Measurements from ENCODE around the gene FAM168A. TPM values are rescaled to one million over a fixed set of nuclear protein-coding genes. Genes with fewer than 3 reads are reported as not detected.
A peak's percentile ranks its signal among the peaks of the same experiment; 100 is the strongest.

Gene FAM168A
- total RNA-seq, 2 experiments from 2014 or later, result 10.1 to 23.7 TPM

DNA sequence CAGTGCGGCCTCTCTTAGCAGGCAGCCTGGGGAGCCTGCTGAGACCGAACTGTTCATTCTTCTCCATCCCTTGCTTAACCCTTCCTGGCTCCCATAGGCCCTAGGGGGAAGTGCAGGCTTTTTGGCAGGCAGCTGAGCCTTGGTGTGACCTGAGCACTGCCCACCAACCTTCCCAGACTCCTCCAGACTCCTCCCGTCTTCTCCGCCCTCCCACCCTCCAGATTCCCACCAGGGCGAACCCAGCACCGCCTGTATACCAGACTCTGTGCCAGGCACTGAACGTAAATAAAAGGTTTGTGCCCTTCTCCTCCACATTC is 213.8 kb downstream of the FAM168A start:
- intact Hi-C loops (cut with micrococcal nuclease; ENCODE audit: unreplicated experiment), result no loop called here
- CTCF ChIA-PET (ENCODE audit: unreplicated experiment), result interaction anchor here (0.8 to 1.7 kb wide), 3 partner anchors 9 to 32 kb away, joined by 3 to 5 read pairs (median 3); no protein-coding TSS in a partner anchor
- BruUV-seq (replicated peaks), result no TSS peak
- peaks cover 15% of the 10 kb centered on the region; the same call in 1 of the 2 replicates for H3K36me3 ChIP-seq (ENCODE audit: insufficient read depth, low read length)
- H3K9me3 ChIP-seq (ENCODE audit: low read length), result no peaks in the 10 kb centered on the region
- H3K4me3 ChIP-seq (ENCODE audit: low read depth, low read length, poor library complexity, severe bottlenecking), result peak overlapping the region; percentile 52
- H3K9me2 ChIP-seq (ENCODE audit: insufficient read depth, low read length), result no peaks in the 10 kb centered on the region
- H4K20me1 ChIP-seq (ENCODE audit: insufficient read depth, low read length), result peaks cover 5% of the 10 kb centered on the region
- peak overlapping the region; percentile 79 for H3K27ac ChIP-seq (ENCODE audit: low read depth, low read length, poor library complexity, severe bottlenecking)
- DNase-seq (ENCODE audit: low spot score), result no peak
- H3K4me2 ChIP-seq (ENCODE audit: low read length), result peak overlapping the region; percentile 87
- peaks cover 71% of the 10 kb centered on the region for H3K79me2 ChIP-seq (ENCODE audit: insufficient read depth, low read depth, low read length)
- H3K4me1 ChIP-seq (ENCODE audit: insufficient read depth, low read length, poor library complexity, severe bottlenecking), result peaks cover 99% of the 10 kb centered on the region
- POLR2A ChIA-PET, result interaction anchor here (1.1 to 2.5 kb wide), 2 partner anchors 12 to 18 kb away, joined by 3 to 6 read pairs; no protein-coding TSS in a partner anchor
- H2AFZ ChIP-seq (ENCODE audit: low read length), result no peak overlapping the region
- TF ChIP-seq, protein P1, sequence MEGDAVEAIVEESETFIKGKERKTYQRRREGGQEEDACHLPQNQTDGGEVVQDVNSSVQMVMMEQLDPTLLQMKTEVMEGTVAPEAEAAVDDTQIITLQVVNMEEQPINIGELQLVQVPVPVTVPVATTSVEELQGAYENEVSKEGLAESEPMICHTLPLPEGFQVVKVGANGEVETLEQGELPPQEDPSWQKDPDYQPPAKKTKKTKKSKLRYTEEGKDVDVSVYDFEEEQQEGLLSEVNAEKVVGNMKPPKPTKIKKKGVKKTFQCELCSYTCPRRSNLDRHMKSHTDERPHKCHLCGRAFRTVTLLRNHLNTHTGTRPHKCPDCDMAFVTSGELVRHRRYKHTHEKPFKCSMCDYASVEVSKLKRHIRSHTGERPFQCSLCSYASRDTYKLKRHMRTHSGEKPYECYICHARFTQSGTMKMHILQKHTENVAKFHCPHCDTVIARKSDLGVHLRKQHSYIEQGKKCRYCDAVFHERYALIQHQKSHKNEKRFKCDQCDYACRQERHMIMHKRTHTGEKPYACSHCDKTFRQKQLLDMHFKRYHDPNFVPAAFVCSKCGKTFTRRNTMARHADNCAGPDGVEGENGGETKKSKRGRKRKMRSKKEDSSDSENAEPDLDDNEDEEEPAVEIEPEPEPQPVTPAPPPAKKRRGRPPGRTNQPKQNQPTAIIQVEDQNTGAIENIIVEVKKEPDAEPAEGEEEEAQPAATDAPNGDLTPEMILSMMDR (conservative IDR thresholded peaks at IDR 0.05; ENCODE audit: low read length), result no peak
- no peak for TF ChIP-seq EZH2phosphoT487 (IDR thresholded peaks at IDR 0.05; ENCODE audit: borderline replicate concordance, low read depth, low read length)

DNA sequence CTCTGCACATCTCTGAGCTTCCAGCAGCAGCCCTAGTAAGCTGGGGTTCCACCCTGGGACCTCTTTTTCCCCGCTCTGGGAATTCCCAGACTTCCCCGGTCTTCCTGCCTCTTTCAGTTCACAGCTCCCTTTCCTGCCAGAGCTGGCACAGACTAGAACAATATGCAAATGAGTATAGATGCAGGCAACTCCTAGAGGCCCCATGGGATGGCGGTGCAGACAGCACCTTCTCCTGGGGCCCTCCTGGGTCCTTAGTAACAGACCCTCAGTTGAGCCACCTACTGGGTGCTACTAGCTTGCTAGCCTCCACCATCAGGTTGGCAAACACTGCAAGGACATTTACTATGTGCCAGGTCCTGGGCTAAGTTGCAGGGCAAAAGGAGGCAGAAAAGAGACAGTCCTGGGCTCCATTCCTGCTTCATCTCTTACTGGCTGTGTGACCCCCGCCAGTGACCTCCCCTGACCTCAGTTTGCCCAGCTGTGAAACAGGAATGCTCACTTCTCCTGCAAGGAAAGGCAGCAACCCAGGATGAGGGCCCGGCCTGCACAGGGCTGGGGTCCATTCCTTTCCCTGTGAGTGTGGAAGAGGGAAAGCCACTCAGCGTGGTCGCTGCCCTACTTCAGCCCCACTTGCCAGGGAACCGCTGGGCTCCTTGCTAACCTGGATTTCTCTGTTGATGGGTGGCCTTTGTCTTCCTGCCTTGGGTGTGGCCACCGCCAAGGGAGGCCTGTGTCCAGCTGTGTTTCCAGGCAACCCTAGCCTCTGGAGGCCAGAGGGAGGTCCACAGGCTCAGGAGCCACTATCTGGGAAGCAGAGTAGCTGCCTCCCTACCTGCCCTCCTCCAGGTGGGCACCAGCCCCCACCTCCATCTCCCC is 214.4 kb downstream of the FAM168A start:
- H3K27ac ChIP-seq (ENCODE audit: low read depth, low read length, poor library complexity, severe bottlenecking), result peak overlapping the region; percentile 79
- DNase-seq (ENCODE audit: low spot score), result peak; percentile 58
- CTCF ChIA-PET (ENCODE audit: unreplicated experiment), result interaction anchor here (0.9 to 1.7 kb wide), 4 partner anchors 9 to 77 kb away, joined by 3 to 5 read pairs (median 4); no protein-coding TSS in a partner anchor
- BruUV-seq (replicated peaks), result no TSS peak
- peak overlapping the region; percentile 87 for H3K4me2 ChIP-seq (ENCODE audit: low read length)
- no peak overlapping the region for H2AFZ ChIP-seq (ENCODE audit: low read length)
- peak overlapping the region; percentile 52 for H3K4me3 ChIP-seq (ENCODE audit: low read depth, low read length, poor library complexity, severe bottlenecking)
- intact Hi-C loops (cut with micrococcal nuclease; ENCODE audit: unreplicated experiment), result no loop called here
- no peaks in the 10 kb centered on the region for H3K9me2 ChIP-seq (ENCODE audit: insufficient read depth, low read length)
- TF ChIP-seq, protein P1 (conservative IDR thresholded peaks at IDR 0.05; ENCODE audit: low read length), result 0 out of 2 replicates have a peak, but pooled peaks have one; percentile 45
- no peak for TF ChIP-seq EZH2phosphoT487 (IDR thresholded peaks at IDR 0.05; ENCODE audit: borderline replicate concordance, low read depth, low read length)
- POLR2A ChIA-PET, result interaction anchor here (0.5 to 2.5 kb wide), 2 partner anchors 18 to 389 kb away, joined by 4 to 6 read pairs; no protein-coding TSS in a partner anchor
- no peaks in the 10 kb centered on the region for H3K9me3 ChIP-seq (ENCODE audit: low read length)
- H3K4me1 ChIP-seq (ENCODE audit: insufficient read depth, low read length, poor library complexity, severe bottlenecking), result peaks cover 100% of the 10 kb centered on the region
- H4K20me1 ChIP-seq (ENCODE audit: insufficient read depth, low read length), result peaks cover 11% of the 10 kb centered on the region
- peaks cover 77% of the 10 kb centered on the region for H3K79me2 ChIP-seq (ENCODE audit: insufficient read depth, low read depth, low read length)
- peaks cover 21% of the 10 kb centered on the region; the same call in 1 of the 2 replicates for H3K36me3 ChIP-seq (ENCODE audit: insufficient read depth, low read length)
